ENCODE measurements around the gene GRM7.

- no peak for TF ChIP-seq CTCF (conservative IDR thresholded peaks at IDR 0.05 in 1 of 2, IDR thresholded peaks at IDR 0.05 in 1 of 2; ENCODE audit: low read depth in 1 of 2, low read length in 2 of 2)
- no peak for TF ChIP-seq EZH2 (IDR thresholded peaks at IDR 0.05; ENCODE audit: low read length, missing control alignments)
Measured at GRCh38 chr3:7410782-7411181, 549.9 kb downstream of the GRM7 start.
